ENCODE results near the gene MRPL22.
A peak's percentile ranks its signal among the peaks of the same experiment; 100 is the strongest.
"Not testable (repeated sequence)": the region's sequence is repeated elsewhere in the genome, so short reads cannot be mapped to it uniquely, and the experiment has no call there.

The MRPL22 gene

GRCh38 chr5:154940772-154941620 lies at the start of gene MRPL22:
Gene MRPL22 (plus strand): TSS chr5:154941073. CDS start chr5:154941111, 38 bp downstream.
- DNase-seq (ENCODE audit: low read depth) = peak; percentile 85

DNA sequence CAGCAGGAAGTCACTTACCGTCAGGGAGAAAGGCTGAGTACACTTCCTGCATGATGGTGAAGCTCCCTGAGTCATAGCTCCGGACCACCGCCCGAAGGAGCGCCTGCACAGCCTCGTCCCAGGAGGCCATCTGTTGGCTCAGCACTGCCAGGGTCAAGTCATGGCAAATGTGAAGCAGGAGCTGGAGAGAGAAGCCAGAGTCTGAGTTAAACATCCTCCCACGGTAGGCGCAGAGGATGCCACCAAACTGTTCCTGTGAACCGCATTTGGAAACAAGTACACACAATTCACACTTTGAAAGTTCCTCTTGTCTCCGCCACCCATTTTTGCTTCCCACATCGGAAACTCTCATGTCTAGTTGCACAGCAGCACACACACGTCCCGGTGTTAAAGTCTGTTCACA lies 48.5 kb upstream of the MRPL22 start:
- DNase-seq (ENCODE audit: low read depth) = no peak

- no peak for DNase-seq (ENCODE audit: low read depth)
Measured at GRCh38 chr5:154893381-154893780, 47.5 kb upstream of the MRPL22 start.

GRCh38 chr5:154895606-154896561 lies 45.0 kb upstream of the MRPL22 start:
- no peak for DNase-seq (ENCODE audit: low read depth)

DNA sequence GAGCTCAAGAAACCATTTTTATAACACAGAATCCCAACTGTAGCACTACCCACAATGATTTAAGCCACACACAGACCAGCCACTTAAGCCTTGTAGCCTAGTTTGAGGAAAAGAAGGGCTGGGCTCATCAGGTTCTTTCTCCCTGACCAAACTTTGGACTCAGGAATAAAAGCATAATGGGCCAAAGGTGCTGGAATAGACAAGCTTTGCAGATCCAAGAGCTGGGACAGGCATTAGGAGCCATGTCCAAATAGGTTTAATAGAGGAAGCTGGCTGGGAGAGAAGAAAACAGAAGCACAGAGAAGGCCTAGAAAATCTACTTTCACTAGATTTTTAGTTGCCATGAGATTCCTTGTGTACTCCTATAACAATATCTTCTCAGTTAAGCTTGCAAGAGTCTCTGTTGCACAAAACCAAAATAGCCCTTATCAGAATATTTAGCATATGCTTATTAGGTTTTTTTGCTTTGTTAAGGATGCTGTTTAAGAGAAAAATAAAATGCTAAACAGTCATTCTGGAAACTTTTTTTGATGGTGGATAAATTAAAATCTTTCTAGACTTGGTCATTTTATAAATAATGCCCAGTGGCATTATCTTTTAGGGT lies 44.2 kb upstream of the MRPL22 start:
- no peak for DNase-seq (ENCODE audit: low read depth)

GRCh38 chr5:154898210-154898609 lies 42.7 kb upstream of the MRPL22 start:
- no peak for DNase-seq (ENCODE audit: low read depth)

DNA sequence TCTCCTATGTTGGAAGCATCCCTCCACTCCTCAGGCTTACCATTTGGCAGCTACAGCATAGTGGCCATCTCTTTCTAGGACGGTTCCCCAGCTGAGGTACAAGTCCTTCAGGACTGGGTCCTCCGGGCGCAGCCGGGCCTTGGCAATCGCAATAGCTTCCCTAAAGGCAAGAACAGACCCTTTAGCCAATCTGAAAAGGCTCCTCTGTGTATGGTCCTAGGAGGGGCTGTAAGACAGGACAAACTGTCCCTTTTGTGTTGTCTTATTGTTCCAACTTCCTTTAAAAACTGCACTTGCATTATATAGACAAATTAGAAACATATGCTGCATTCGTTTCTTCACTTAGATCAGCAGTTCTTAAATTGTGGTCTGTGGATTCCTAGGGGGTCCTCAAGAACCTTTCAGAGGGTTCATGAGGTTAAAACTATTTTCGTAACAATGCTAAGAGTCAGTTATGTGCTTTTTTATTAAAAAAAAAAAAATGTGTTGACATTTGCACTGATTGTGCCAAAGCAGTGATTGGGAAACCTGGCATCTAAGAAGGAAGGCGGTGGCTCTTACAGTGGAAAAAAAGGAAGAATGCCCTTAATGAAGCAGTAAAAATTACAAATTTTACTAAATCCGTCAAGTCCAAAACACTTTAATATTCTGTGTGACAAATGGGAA lies 41.6 kb upstream of the MRPL22 start:
- DNase-seq (ENCODE audit: low read depth) = no peak

DNA sequence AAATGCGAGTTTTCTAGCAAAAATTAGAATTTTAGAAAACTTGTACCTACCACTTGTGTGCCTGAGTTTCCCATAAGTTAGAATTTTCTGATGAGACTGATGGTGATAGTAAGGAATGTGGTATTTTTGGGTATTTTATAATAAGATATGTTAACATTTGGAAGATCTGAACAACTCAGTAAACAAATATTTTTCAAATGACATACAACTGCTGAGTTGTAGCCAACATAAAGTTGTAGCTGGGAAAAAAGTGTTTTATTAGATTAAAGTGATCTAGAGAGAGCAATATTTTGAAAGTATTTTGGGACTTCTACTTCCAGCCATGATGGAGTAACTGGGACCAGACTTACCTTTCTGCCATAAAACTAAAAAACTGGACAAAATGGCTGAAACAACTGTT lies 40.8 kb upstream of the MRPL22 start:
- no peak for DNase-seq (ENCODE audit: low read depth)

DNA sequence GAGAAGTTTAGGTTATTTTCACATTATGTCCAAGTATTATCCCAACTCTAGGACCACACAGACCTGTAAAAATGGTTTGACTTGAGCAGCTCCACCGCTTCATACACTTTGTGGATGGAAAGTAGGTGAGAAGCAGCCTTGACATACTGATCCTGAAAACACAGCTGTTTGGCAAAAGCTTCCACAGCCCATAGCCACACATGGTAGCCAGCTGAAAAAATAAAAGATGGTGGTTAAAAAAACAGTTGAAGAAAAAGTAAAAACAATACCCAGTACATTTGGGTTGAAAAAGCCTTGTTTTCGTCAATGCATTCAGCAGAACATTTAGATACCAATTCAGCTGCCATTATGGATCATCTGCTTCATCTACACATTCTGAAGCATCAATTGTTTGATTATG lies 39.6 kb upstream of the MRPL22 start:
- no peak for DNase-seq (ENCODE audit: low read depth)

- no peak for DNase-seq (ENCODE audit: low read depth)
Measured at GRCh38 chr5:154901913-154902312, 39.0 kb upstream of the MRPL22 start.

- not testable (repeated sequence) for DNase-seq (ENCODE audit: low read depth)
Measured at GRCh38 chr5:154905601-154906000, 35.3 kb upstream of the MRPL22 start.

DNA sequence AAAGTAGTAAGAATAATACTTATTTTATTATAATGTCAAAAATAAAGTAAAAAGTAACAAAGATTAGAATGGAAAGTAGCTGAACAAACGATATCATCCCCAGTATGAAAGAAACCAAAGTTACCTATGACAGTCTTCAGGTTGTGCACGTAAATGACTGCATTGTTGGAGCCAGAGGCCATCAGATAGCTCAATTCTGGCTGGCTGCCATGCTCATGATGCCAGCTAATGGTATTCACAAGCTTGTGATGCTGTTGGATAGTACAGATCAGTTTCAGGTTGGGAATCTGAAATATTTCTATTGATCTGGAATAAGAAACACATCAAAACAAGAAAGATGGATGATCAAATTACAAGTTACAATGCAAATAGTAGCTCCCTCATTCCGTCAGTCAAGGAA lies 24.0 kb upstream of the MRPL22 start:
- no peak for DNase-seq (ENCODE audit: low read depth)

DNA sequence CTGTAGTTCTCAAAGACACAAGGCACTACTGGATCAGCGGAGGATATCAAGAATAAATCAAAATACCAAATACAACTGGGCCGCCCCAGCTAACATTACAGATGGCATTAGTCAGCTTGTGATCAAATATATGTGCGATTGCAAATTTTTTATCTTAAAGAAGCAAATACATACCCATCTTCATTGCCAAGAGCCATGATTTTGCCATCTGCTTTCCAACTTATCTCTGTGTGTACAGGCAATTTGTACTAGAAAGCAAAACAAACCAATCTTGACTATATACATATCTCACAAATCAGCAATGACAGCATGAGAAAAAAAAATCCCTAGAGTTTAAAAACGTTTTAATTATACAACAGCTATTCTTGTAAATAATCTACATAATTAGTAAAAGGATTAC lies 23.1 kb upstream of the MRPL22 start:
- no peak for DNase-seq (ENCODE audit: low read depth)

DNA sequence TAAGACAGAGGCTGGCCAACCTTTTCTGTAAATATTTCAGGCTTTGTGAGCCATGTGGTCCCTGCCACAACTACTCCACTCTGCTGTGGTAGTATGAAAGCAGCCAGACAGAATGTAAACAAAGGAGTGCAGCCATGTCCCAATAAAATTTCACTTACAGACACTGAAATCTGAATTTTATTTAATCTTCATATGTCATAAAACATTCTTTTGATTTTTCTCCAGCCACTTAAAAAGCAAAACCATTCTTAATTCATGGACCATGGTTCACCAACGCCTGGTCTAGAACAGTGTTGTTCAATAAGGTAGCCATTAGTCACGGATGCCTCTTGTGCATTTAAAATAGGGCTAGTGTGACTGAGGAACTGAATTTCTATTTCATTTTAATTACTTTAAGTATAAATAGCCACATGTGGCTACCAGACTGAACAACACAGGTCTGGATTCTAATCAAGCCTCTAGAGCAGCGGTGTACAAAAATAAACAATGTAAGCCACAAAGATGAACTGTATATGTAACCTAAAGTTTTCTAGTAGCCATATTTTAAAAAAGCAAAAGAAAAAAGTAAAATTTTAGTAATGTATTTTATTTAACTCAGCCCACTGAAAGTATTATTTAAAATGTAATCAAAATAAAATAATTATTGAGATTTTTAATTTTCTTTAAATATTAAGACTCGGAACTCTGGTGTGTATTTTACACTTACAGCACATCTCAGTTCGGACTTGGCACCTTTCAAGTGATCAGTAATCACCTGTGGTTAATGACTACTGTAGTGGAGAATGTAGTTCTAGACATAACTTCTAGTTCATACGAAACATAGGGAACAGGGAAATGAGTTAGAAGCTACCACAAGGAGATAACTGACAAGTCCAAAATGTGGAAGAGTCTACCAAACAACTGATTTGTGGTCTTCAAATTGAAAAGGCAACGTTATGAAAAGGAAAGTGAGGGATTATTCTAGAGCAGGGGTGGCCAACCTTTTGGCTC lies 17.1 kb upstream of the MRPL22 start:
- DNase-seq (ENCODE audit: low read depth) = no peak

- no peak for DNase-seq (ENCODE audit: low read depth)
Measured at GRCh38 chr5:154933537-154933936, 7.3 kb upstream of the MRPL22 start.

- DNase-seq (ENCODE audit: low read depth) = no peak
Measured at GRCh38 chr5:154934881-154935280, 6.0 kb upstream of the MRPL22 start.

DNA sequence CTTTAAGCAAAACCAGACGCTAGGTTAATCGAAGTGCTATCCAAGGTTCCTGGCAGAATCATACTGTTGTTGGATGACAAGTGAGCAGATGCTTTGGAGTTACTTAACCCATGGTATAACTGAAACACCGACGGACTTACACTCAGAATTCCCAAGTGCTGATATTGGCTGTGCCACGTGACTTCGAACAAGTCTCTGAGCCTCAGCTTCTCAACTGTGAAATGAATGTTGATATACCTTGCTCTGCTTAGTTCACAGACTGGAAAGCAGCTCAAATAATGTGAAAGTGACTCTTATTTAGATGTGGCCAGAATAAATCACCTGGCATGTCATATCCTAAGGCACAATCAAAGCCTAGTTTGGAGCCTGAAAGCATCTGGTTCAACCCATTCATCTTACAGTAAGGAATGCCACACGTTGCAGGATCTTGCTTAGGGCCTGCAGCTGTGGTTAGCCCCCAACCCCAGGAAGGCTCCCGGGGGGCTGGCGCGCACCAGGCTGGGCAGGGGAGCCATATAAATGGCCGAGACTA lies 3.6 kb upstream of the MRPL22 start:
- no peak for DNase-seq (ENCODE audit: low read depth)

DNA sequence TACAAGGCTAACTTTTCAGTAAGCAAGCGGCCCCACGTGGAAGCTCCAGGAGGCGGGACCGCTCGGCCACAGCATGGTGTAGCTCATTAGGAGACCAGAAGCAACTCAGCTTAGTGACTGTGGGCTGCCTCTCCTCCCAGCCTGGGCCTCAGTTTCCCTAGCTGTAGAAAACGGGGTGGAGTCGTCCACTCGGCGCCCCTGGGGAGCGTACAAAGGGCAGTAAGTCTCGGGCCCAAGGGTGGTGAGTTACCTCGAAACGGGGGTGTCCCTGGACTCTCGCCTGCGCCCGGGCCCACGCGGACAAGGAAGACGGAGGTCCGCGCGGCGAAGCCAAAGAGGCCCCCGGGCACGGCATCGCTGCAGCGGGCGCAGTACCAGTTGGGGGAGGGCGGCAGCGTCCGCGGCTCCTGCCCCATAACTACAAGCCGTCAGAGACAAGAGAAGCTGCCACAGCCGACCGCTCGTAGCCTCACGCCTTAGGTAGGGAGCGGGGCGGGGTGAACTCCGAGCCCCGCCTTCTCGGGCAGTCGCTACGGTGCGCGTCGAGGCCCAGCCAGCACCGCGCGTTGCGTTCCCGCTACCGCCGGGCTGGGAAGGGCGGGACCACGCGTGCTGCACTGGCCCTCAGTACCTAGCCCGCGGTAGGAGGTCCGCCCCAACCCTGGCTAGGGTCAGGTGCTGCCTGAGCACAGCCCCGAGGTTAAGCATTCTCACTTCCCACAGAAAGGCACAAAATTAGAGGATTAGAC lies 3.0 kb upstream of the MRPL22 start, which contains the start of gene GEMIN5:
GEMIN5 (minus strand) TSS at position 494 of the 749 bp plus-strand sequence; CDS start at position 416, 78 bp downstream.
- peak; percentile 71 for DNase-seq (ENCODE audit: low read depth)

GRCh38 chr5:154939387-154939786 lies 1.5 kb upstream of the MRPL22 start:
- not testable (repeated sequence) for DNase-seq (ENCODE audit: low read depth)

GRCh38 chr5:154940375-154940771 lies 500 bp upstream of the MRPL22 start:
- no peak for DNase-seq (ENCODE audit: low read depth)

All from CMK (cell line).